KMS-11 (cell line): ENCODE data around the gene NOLC1.

ENCODE experiments used
- H2AFZ ChIP-seq: fragments of 200-600 bp; sonication (generic); 2 replicates; pipeline ENCODE4 v1.6.1; 2016; ENCODE audit warnings: antibody characterized with exemption, mixed run types, low read depth
- H3K27ac ChIP-seq: fragments of 200-600 bp; sonication (generic); 2 replicates; pipeline ENCODE4 v1.6.1; 2016; ENCODE audit warnings: mild to moderate bottlenecking, mixed run types
- H3K27me3 ChIP-seq: fragments of 200-600 bp; sonication (generic); 2 replicates; pipeline ENCODE4 v1.6.1; 2017; ENCODE audit warnings: mild to moderate bottlenecking, low read depth, mixed run types, moderate library complexity; ENCODE audit not compliant: insufficient read depth
- H3K36me3 ChIP-seq: fragments of 200-600 bp; sonication (generic); 2 replicates; pipeline ENCODE4 v1.6.1; 2017; ENCODE audit warnings: mild to moderate bottlenecking, mixed run types; ENCODE audit not compliant: insufficient read depth
- H3K4me1 ChIP-seq: fragments of 200-600 bp; sonication (generic); 2 replicates; pipeline ENCODE4 v1.6.1; 2016; ENCODE audit warnings: mild to moderate bottlenecking, low read depth, mixed run types; ENCODE audit not compliant: poor library complexity, severe bottlenecking
- H3K4me2 ChIP-seq: fragments of 200-600 bp; sonication (generic); 2 replicates; pipeline ENCODE4 v1.7.0; 2016; ENCODE audit warnings: mild to moderate bottlenecking, mixed run types
- H3K4me3 ChIP-seq: fragments of 200-600 bp; sonication (generic); IDR thresholded peaks from 2 replicates; pipeline ENCODE4 v1.6.1; 2017; ENCODE audit warnings: low read depth, low read length, mixed read lengths; ENCODE audit not compliant: insufficient read depth
- H3K79me2 ChIP-seq: fragments of 200-600 bp; sonication (generic); 2 replicates; pipeline ENCODE4 v1.6.1; 2016; ENCODE audit warnings: low read depth, mixed run types; ENCODE audit not compliant: insufficient read depth
- H3K9ac ChIP-seq: fragments of 200-600 bp; sonication (generic); 2 replicates; pipeline ENCODE4 v1.6.1; 2016; ENCODE audit warnings: mild to moderate bottlenecking, mixed run types
- H4K20me1 ChIP-seq: fragments of 200-600 bp; sonication (generic); 2 replicates; pipeline ENCODE4 v1.6.1; 2016; ENCODE audit warnings: mild to moderate bottlenecking, mixed run types; ENCODE audit not compliant: insufficient read depth
- CTCF ChIP-seq: fragments of 200-600 bp; sonication (generic); conservative IDR thresholded peaks from 2 replicates; pipeline ENCODE4 v1.6.1; 2017; ENCODE audit warnings: low read depth, mild to moderate bottlenecking, antibody characterized with exemption, low read length, moderate library complexity, mixed read lengths

NOLC1 gene

GRCh38 chr10:102157224-102157623 is 5.0 kb downstream of the NOLC1 start:
- Histone ChIP-seq H3K4me1 (peaks cover 31% of the 10 kb centered on the region), H3K27me3 (no peaks in the 10 kb centered on the region), H3K9ac (no peak overlapping the region), H2AFZ (no peak overlapping the region), H3K4me2 (no peak overlapping the region), H3K4me3 (no peak overlapping the region), H3K79me2 (peaks cover 68% of the 10 kb centered on the region), H3K27ac (no peak overlapping the region; the same call in 1 of the 2 replicates), H4K20me1 (peaks cover 35% of the 10 kb centered on the region), H3K36me3 (peaks cover 40% of the 10 kb centered on the region; the same call in 1 of the 2 replicates)
- TF ChIP-seq CTCF, result no peak

GRCh38 chr10:102159051-102159597 is 6.9 kb downstream of the NOLC1 start:
- Histone ChIP-seq H3K79me2 (peaks cover 49% of the 10 kb centered on the region), H2AFZ (no peak overlapping the region), H3K27ac (no peak overlapping the region), H4K20me1 (peaks cover 35% of the 10 kb centered on the region), H3K4me3 (no peak overlapping the region), H3K4me1 (peaks cover 26% of the 10 kb centered on the region), H3K4me2 (no peak overlapping the region), H3K9ac (no peak overlapping the region), H3K27me3 (no peaks in the 10 kb centered on the region), H3K36me3 (peaks cover 46% of the 10 kb centered on the region; the same call in 1 of the 2 replicates)
- no peak for TF ChIP-seq CTCF

GRCh38 chr10:102159831-102160230 is 7.6 kb downstream of the NOLC1 start:
- Histone ChIP-seq H4K20me1 (peaks cover 35% of the 10 kb centered on the region), H3K4me3 (no peak overlapping the region), H3K4me1 (peaks cover 19% of the 10 kb centered on the region), H3K79me2 (peaks cover 41% of the 10 kb centered on the region), H3K36me3 (peaks cover 46% of the 10 kb centered on the region; the same call in 1 of the 2 replicates), H3K4me2 (no peak overlapping the region), H3K27me3 (no peaks in the 10 kb centered on the region), H3K27ac (no peak overlapping the region), H3K9ac (no peak overlapping the region), H2AFZ (no peak overlapping the region)
- TF ChIP-seq CTCF, result no peak

GRCh38 chr10:102163342-102163989 is 11.3 kb downstream of the NOLC1 start:
- Histone ChIP-seq H4K20me1 (peaks cover 2% of the 10 kb centered on the region; the same call in 1 of the 2 replicates), H3K9ac (no peak overlapping the region), H3K27ac (no peak overlapping the region), H3K27me3 (no peaks in the 10 kb centered on the region), H3K79me2 (peaks cover 7% of the 10 kb centered on the region; the same call in 1 of the 2 replicates), H3K4me1 (peaks cover under 1% of the 10 kb centered on the region), H3K4me2 (no peak overlapping the region), H3K36me3 (peaks cover 21% of the 10 kb centered on the region; the same call in 1 of the 2 replicates), H3K4me3 (no peak overlapping the region), H2AFZ (no peak overlapping the region)
- TF ChIP-seq CTCF, result no peak
